Fibroblast of skin of left biceps (primary cell): ENCODE data around the gene TSHZ2.
"Not testable (repeated sequence)": the region's sequence is repeated elsewhere in the genome, so short reads cannot be mapped to it uniquely, and the experiment has no call there.

Source experiments
- DNase-seq, 2 experiments: peaks; one replicate each; pipeline ENCODE4 v3.0.0-alpha.2; 2013; ENCODE audit warnings: low read depth in 2 of 2

The TSHZ2 gene

DNA sequence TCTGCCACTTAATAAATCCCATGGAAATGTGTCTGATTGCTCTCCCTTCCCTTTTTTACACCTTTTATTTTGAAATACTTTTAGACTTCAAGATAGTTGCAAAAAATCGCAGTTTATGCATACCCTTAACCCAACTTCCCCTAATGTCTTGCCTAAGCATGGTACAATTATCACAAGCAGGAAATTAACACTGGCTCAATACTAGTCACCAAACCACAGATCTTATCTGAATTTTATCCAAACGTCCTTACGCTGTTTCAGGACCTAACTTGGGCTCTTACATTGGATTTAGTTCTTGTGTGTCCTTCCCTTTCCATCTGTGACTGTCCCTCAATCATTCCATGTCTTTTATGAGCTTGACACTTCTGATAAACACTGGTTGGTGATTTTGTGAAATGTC, 475.2 kb downstream of the TSHZ2 start:
- no peak for DNase-seq

DNA sequence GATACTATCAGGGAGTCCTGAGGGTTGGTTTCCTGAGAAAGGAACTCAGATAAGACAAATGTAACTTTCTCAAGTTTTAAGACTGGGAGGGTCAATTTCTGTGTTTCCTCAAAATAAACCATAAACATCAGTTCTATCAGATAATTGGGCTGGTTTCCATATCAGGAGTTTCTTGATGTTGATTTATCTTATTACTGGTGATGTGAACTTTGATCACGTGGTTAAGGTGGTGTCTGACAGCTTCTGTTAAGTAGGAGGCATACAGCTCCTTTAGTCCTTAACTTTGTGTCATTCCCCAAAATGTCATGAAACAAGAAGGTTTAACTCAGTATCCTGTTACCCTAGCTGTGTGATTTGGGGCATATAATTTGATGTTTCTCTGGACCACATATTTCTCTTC, 476.3 kb downstream of the TSHZ2 start:
- no peak for DNase-seq

DNA sequence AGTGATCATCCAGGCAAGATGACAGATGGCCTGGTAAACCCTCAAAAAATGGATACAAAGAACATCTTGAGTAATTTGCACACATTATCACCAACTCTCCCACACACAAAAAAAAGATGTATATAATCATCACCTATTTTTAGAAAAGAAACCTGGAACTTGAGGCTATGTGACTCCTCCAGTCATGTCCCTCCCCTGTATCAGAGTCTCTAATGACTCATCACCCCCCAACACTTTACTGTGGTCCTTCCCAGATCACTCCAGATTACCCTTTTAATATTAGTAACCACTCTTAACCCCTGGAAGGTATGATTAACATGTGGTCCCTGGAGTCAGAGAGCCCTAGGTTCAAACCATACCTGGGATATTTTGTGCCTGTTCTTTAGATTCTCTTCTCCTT, 476.7 kb downstream of the TSHZ2 start:
- no peak for DNase-seq

DNA sequence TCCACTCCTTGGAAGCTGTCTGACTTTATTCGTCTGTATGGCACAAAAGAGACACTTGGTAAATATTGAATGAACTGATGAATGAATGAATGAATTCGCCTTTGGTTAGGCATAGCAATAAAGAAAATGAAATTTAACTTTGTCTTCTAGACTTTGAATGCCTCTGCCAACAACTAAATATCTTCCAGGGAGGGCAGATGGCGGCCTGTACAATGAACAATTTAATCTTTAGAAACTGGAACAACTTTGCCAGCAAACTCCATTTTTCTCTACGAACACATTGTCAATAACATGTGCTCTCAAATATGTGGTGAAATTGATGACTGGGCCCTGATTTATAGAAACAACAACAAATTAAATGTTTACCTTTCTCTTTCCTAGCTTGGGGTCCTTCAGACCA, 480.9 kb downstream of the TSHZ2 start:
- no peak for DNase-seq

DNA sequence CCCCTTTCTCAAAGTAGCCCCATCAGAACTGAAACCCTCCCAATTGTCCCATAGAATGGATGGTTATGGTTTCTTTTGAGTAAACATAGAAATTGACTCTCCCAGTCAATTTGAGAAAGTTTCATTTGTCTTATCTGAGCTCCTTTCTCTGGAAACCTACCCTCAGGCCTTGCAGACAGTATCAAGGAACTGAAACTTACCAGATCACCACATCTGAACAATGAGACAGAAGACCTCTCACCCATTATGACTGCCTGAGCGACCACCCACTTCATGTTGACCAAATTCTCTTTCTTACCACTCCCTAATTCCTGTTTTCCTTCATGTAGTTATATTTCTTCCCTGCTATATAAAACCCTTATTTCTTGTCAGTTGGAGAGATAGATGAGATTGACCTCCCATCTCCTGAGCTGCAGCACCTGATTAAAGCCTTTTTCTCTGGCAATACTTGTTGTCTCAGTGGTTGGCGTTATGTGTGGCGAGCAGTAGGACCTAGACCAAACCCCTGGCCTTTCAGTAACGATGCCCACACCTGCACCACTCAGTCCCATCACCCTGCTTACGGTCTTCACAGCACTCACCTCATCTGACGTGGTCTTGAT, 482.6 kb downstream of the TSHZ2 start:
- DNase-seq, result no peak

DNA sequence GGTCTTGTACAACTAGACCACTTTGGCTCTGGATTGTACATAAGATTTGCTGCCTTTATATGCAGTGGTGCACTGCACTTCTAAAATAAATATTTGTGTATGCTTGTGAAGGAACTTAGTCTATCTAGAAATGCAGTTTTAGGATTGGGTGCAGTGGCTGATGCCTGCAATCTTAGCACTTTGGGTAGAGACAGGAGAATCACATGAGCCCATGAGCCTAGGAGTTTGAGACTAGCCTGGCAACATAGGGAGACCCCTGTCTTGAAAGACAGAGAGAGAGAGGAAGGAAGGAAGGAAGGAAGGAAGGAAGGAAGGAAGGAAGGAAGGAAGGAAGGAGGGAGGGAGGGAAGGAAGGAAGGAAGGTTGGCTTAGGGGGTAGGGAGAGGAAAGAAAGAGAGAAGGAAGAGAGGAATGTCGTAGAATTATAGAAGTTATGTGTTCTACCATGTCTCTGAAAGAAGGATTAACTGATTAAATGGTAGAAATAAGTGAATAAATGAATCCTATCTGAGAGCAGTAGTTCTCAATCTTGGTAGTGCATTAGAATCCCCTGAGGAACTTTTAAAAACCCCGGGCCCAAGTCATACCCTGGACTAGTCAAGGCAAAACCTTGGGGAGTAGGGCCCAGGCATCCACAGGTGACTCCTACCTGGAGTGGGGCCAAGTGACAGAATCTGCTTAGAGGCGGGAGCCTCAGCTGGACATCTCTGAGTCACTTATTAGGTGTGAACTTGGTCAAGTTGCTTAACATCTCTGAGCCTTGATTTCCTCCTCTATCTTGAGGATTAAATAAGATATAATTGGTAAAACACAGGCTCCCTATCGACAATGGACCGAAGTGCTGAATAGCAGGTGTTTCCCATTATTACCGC, 491.2 kb downstream of the TSHZ2 start:
- no peak for DNase-seq

DNA sequence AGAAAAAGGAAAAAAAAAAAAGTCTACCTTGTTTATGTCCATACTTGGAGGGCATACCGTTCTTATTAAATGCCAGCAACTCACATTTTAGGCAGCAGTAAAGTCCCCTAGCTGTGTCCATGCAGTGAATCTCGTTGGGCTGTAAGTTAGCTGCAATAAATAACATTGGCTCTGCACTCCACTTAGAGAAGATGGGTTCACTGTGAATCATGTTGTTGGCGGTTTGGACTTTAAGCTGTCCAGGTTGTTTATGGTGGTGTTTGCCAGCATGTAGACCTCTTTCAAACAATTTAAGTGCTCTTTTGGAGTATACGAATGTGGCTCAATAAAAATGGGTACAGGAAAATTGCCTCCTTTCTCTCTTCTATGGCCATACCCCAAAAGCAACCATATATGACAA, 494.1 kb downstream of the TSHZ2 start:
- DNase-seq, result no peak

DNA sequence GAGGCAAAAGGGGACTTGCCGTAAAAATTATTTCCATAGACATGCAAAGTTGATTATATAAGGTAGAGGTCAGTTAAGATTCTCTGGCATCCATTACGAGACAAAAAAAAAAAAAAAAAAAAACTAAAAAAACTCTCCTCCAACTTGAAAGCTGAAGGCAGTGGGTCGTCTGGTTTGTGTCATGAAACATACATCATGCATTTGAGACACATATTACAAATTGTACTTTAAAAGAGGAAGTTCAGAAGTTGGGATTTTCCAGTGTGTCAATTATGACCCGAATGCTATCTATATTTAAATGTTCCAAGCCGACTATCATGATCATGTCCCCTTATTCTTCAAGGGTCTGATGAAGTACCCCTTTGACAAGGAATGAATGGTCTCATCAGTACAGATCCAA, 496.4 kb downstream of the TSHZ2 start:
- DNase-seq, result no peak

DNA sequence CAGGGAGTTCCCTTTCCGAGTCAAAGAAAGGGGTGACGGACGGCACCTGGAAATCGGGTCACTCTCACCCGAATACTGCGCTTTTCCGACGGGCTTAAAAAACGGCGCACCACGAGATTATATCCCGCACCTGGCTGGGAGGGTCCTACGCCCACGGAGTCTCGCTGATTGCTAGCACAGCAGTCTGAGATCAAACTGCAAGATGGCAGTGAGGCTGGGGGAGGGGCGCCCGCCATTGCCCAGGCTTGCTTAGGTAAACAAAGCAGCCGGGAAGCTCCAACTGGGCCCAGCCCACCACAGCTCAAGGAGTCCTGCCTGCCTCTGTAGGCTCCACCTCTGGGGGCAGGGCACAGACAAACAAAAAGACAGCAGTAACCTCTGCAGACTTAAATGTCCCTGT, 500.7 kb downstream of the TSHZ2 start:
- not testable (repeated sequence) for DNase-seq

DNA sequence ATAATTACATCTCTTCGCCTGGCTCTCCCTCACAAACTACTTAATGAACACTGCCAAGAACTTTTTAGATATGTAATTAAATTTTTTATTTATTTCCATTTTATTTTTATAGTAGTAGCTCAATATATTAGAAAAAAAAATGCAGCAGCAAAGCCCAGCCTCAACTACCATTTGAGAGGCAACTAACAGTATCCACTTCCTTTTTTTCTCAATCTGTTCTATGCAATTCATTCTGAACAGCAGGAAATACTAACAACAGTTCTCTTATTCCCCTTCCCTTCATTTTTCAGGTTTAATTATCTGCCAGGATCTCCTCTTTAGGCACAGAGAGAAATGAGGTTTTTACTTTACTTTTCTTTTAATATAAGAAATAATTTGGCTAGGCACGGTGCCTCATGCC, 508.8 kb downstream of the TSHZ2 start:
- no peak for DNase-seq

DNA sequence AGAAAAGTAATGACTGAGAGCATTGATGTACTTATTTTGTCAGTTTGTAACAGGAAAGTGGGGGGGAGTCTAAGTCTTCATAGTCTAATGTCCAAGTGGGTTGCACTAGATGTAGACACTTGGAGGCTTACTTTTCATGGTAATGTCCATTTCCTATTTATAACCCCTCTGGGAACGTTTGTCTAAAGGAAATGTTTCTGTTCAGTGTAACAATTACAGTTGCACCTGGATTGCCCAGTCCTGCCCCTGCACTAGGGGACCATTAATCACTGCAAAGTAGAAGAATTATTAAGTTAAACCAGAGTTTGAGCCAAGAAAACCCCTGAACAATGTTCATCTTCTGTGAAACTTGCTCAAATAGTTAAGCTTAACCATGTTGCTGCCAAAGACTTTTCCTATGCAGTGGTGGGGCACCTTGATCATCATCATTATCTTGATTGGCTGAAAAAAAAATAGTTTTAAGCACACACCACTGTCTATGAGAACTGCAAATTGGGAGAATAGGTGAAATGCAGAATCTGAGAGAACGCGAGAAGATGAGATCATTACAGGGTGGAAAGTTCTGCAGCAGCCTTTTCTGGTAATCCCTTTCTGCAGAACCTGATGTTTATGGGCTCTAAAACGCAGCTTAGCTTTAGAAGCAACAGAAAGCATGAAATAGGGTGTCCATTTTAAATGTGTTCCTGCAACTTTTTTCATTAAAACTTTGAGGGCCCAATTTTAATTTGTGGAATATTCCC, 515.5 kb downstream of the TSHZ2 start:
- DNase-seq, result no peak

DNA sequence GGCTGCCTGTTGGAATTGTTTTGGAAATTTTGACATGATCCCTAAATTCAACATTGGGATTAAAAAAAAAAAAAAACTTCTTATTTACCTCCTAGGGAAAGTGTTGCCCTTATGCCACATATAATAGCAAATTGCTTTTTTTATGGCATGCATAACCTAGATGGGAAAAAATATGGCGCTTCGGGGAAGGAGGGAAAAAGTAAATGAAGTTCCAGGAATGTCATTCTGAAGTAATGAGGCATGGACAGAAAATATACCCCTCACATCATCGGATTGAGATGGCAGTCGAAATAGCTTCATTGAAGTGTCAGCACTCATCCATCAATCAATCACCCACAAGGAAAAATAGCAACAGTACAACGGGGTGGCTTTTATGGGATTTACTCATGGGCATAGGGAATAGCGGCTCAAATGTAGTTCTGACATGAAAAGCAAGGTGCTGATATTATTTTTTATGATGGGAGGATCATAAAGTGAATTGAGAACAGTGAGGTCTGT, 516.7 kb downstream of the TSHZ2 start:
- no peak for DNase-seq

DNA sequence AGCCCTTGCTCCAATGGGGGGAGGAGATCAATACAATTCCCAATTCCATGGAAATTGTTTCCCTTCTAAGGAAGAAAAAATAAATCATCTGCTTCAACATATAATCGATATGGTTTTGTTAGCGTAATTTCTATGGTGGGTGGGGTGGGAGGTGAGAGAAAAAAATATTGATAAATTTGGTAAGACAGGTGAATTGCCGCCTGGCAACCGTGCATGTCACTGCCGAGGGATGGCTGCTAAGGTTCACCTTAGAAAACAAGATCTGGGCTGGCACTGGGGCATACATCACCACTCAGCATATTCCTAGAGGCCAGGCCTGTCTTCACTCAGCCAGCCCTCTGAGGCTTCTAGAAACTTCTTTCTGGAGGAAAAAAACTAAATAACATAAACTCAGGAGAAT, 517.4 kb downstream of the TSHZ2 start:
- DNase-seq, result no peak

DNA sequence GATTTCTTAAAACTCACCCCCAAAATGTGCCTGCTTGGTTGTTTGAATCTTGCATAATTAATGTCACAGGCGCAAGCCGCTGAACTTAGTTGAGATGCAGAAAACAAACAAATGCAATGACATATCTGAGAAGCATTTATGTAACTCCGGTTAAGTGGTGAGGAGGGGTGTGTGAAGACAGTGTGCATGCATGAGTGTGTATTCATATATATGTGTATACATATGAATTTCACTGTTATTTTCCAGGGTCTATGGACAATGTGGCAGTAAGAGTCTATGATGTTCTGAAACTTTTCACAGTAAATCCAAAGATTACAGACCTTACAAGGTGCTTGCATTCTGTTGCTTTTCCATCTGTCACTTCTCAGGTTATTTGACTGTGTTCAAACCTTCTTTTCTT, 518.5 kb downstream of the TSHZ2 start:
- no peak for DNase-seq

DNA sequence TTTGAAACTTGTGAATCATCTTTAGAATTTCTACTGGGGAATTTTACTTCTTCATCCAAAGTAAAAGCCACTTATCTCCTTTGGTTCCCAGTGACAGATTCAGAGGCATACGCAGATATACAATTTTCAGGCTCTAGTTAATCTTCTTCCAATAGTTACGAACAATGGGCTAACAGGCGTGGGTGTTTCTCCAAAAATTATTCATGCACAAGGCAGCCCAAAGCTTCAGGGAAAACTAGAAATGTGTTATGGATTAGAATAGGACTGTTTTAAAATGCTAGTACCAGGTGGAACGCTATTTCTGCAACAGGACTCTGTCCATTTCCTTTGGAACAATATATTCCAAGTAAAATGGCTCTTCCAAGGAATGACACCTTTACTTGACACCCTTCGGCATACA, 519.3 kb downstream of the TSHZ2 start:
- no peak for DNase-seq

DNA sequence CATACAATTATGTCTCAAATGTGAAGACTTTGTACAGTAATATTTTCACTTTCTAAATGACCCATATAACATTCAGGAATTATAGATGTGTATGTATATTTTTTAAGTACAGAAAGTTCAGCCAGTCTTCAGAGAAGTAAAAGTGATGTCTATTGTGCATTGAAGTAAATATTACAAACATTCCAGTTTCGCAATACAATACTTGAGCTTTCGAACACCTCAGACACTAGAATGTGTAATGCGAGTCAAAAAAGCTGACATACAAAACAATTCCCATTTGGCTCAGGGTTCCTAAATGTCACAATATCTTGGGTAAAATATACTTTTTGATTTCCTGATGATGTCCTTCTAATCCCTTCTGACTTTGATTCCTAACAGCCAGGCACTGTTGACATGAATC, 520.1 kb downstream of the TSHZ2 start:
- peak; percentile 13 to 15 for DNase-seq

DNA sequence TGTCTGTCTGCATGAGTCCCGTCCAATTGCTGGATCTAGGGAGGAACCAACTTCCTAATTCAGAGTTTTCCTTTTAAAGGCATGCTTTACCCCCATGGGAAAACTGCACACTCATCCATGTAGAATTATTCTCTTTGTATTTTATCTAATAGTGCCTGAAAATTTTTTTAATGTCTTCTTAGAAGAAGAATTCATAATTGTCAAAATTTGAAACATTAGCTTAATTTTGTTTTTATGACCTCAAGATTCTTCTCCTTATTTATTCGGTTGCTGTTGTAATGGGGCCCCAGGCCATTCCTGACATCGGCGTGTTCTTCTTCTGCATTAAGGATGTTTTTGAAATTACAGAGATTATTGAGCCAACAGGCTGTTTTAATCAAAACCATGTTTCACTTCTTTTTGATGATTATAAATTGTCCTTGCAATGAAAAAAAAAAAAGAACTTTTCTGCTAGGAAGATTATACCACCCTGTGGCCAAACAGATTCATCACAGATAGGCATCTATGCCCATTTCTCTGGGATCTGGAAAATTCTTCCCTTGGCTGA, 521.2 kb downstream of the TSHZ2 start:
- peak; percentile 42 to 47 for DNase-seq

DNA sequence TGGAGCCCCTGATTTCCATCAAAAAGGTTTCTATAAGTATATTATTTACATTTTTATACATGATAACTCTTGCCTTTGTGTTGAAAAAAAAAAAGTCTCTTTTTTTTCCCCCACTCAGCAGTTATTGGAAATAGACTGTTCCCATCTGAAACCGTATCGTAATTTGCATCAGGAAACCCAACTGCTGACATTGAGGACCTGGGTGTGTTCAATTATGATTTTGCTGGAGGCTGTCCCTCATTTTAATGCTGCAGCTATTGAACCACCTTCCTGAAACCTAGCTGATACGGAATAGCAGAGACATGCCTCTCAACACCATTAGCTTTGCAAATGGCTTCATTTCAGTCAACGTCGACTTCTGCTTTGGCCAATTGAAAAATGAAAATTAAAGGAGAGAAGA, 522.6 kb downstream of the TSHZ2 start:
- DNase-seq, result no peak

DNA sequence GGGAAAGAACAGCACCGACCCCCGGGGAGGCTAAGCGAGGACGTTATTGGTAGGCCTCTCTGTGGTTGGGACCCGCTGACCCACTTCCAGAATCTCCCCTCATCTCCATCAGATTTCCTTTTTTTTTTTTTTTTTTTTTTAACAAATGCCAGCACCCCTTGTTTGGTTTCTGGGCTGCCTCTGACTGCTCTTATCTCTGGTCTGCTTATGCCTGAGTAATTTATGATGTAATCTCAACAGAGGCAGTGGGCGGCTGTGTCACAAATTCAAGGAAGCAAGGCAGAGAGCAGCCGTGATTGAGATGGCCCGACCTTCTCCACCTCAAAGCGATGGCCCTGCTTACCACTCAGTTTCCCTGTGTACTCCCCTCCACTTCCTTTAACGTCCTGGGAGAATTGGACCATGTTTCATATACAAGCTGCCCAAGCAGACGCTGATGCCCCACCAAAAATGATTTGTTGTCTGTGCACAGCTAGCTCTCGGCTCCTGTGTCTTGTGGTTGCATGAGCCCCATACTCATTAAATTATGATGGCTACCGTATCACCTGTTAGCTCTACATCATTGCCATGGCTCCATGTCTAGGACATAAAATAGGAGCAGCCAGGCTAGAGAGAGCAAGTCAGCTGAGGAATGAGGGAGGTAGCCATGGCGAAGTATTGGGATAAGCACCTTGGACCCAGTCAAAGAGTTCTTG, 523.4 kb downstream of the TSHZ2 start:
- no peak for DNase-seq

DNA sequence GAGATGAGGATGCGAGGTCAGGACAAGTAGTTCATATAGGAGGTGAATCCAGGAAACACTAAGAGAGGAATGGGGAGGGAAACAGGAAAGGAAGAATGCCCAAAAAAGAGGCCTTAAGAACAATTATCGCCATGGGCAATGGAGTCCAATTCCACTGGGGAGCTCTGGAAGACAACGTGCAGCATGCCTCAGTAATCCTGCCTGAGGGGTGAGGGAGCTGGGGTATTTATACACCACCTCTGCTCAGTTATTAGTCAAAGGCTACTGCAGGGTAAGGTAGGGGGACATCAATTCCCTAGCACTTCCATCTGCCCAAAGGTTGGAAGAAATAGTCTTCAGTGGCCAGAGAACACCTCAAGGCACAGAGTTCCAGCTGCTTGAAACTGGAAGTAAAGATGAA, 525.1 kb downstream of the TSHZ2 start:
- DNase-seq, result no peak

DNA sequence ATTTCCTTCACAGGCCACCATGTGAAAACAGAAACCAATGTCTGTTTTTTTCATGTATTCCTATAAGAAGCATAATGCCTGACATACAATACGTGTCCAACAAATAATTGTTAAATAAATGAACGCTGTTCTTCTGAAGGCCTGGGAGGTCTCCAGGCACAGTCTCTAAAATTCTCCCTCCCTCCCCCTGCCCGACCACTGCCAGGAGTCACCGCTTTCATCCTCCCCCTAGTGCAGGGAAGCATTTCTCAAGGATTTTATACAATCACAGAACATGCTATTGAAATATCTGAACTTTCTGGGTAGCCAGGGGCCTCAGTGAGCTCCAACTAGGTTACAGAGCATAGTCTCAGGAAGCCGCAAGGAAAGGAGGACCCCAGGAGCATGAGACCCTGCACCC, 526.2 kb downstream of the TSHZ2 start:
- DNase-seq, result no peak

DNA sequence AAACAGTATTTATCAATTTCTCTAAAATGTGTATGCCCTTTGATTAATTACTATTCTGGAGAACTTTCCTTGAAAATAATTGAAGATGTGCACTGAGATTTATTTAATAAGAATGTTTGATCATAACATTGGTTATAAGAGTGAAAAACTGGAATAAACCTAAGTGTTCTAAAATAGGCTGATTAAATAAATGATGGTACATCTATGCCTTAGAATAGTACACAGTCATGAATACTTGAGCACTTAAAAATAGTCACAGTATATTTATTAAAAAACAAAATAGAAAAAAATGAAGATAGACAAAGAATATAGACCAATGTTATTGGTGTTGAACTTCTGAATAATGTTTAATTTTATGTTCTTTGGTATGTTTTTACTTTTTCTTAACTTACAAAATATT, 528.5 kb downstream of the TSHZ2 start:
- DNase-seq, result no peak
